Pulmonary artery endothelial cell (primary cell): ENCODE measurements around the gene ZNG1B. TPM values are rescaled to one million over a fixed set of nuclear protein-coding genes. Genes with fewer than 3 reads are reported as not detected.

Experiments
- total RNA-seq: library from RNA; depleted of rRNA; stranded (reverse); fragments of >200 nt; gene quantifications from 2 replicates; pipeline ENCODE4 v1.2.3, GENCODE V29; 2014

The ZNG1B gene
- total RNA-seq, 1 donor from 2014 or later = 18.7 TPM

Other genes with a start within 250 kb of the ZNG1B start
- gene PAX8, start 158.8 kb upstream of the ZNG1B start, total RNA-seq = 0.07 and 0.18 TPM in 2 replicates
- gene FOXD4L1, start 61.0 kb downstream of the ZNG1B start, total RNA-seq = 0.07 and 0.11 TPM in 2 replicates
- 3.9 and 6.1 TPM in 2 replicates for gene RABL2A, start 189.6 kb downstream of the ZNG1B start, total RNA-seq